ENCODE measurements around the gene PDK2.
A peak's percentile ranks its signal among the peaks of the same experiment; 100 is the strongest.

The PDK2 gene

GRCh38 chr17:50094753-50095619 is at the start of gene PDK2:
Gene PDK2, plus strand, starts transcription at chr17:50095351. Its CDS starts 85 bp downstream, at chr17:50095436.
- peak; percentile 98 for DNase-seq

DNA sequence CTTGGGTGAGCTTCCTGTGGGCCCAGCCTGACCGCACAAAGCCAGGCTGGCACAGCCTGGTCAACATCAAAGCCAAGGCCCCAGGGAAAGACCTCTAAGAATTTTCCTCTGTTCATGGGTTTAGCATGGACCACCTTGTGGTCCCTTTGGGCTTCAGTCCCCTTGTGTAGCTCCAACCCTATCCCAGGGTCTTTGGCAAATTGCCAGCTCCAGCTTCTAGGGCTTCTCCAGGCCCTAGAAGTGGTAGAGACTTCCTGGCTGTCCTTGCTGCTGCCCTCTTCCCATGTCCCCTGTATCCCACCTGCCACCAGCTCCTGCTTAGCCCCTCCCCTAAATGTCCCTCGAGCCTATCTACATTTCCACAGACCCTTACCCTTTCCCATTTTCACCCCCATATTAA is 49.0 kb upstream of the PDK2 start:
- DNase-seq: no peak

GRCh38 chr17:50046667-50047066 is 48.5 kb upstream of the PDK2 start:
- DNase-seq: no peak

- no peak for DNase-seq
Measured at GRCh38 chr17:50047083-50047482, 48.1 kb upstream of the PDK2 start.

GRCh38 chr17:50047488-50048126 is 47.5 kb upstream of the PDK2 start:
- DNase-seq: no peak

DNA sequence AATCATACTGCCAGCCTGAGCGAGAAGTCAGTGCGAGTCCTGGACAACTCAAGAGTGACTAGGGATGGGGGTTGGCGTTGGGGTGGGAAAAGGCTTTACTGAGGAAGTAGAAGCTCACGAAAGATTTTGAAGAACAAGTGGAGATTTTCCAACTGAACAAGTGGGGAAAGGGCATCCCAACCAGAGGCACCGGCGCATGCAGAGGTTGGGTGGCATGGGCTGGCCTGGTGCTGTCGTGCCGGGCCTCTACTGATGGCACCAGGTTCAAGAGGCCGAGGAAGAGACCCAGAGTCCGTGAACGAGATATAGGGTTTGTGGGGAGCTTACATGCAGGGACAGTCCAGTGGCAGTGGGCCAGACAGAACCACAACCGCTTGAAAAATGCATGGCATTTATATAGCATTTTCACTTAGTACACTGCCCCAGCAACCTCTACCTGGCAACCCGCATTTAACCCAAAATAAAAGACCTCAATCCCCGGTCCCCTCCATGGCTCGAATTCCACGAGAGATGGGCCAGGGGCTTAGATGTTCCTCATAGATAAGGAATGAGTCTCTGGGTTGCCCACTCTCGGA is 46.9 kb upstream of the PDK2 start:
- DNase-seq: no peak

DNA sequence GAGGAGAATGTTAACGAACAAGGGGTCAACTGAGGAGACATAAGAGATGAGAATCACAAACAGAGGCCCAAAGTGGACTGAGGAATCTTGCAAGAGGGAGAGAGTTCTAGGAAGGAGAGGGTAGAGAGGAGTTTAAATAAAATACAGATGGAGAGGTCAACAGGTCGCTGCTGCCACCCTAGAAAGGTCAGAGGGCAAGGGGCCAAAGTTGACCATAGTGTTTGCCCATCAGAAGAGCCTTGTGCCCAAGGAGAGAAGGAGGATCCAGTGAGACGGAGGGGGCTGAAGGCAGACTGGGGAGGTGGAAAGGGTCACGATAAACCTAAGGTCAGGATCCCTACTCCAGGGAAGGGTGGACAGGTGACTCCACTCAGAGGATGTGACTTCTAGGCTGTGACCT is 46.2 kb upstream of the PDK2 start:
- DNase-seq: no peak

- no peak for DNase-seq
Measured at GRCh38 chr17:50049636-50050035, 45.5 kb upstream of the PDK2 start.

DNA sequence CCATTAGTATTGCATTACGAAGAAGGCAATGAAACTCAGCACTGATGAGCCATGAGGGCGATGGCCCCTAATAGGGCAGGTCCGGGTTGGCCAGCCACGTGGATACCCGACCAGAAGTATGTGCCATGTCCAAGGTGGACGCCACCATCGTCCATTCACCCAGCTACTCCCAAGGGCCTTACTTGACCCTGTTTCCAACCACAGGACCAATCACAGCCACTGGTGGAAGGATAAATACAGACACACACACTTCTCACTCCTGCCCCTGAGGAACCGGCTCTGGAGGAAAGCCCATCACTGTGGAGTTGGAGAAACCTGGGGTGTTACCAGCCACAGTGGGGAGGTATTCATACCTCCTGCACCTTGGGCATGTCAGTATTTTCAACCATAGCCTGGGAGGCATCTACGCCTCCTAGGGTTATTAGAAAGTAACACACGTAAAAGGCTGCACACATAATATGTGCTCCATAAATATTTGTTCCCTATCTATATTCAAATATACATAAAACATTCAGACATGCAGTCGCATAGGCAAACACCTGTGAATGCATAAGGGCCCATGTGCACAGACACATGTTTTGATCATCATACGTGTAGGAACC is 44.6 kb upstream of the PDK2 start:
- no peak for DNase-seq

- DNase-seq: no peak
Measured at GRCh38 chr17:50051082-50051576, 44.0 kb upstream of the PDK2 start.

DNA sequence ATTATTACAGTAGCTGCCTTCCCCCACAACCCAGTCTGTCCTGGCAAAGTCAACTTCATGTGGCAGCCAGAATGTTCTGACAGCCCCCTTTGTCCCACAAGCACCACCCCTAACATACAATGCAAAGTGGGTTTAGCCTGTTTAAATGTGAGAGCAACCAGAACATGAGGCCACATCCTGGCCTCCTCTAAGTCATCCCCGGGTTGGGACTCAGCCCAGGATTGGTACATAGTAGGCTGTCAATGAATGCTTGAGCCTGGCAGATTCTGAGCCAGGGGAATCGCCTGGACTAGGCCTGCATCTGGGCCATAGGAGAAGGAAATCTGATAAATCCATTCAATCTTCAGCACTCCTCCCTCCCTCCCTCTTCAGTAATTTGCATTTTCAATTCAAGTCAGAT is 43.5 kb upstream of the PDK2 start:
- no peak for DNase-seq

GRCh38 chr17:50052241-50052796 is 42.8 kb upstream of the PDK2 start:
- DNase-seq: peak; percentile 80

- no peak for DNase-seq
Measured at GRCh38 chr17:50052822-50053653, 42.1 kb upstream of the PDK2 start.

DNA sequence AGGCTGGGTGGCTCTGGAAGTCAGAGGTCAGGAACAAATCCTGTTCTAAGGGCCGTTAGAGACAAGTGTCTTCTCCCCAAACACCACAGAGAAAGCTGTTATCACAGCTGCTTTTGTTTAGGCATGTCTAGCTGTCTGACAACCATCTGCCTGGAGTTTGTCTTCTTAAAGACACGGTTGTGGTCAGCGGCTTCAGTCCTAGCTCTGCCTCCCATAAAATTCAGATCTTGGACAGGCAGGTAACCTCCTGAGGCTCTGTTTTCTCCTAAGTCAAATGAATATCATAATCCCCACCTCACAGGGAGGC is 41.5 kb upstream of the PDK2 start:
- DNase-seq: no peak

DNA sequence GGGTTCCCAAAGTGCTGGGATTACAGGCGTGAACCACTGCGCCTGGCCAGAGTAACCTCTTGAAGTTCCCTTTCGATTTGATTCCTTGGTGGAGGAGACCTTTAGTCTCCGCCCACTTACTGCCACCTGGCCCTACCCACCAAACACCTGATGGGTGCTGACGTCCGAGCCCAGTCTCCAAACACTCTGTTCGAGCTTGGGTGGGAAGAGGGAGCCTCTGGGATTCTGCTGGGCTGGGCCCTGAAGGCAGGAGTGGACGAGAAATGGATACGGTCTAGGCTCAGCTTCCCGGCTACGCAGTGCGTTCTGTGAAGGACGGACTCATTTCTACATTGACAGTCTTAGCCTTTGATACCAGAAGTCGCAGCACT is 40.1 kb upstream of the PDK2 start:
- DNase-seq: peak; percentile 85

- DNase-seq: peak; percentile 95
Measured at GRCh38 chr17:50055426-50056216, 39.5 kb upstream of the PDK2 start, which contains the start of gene ITGA3. Gene ITGA3, plus strand, starts transcription at chr17:50056110. Its CDS starts 330 bp downstream, at chr17:50056440.

DNA sequence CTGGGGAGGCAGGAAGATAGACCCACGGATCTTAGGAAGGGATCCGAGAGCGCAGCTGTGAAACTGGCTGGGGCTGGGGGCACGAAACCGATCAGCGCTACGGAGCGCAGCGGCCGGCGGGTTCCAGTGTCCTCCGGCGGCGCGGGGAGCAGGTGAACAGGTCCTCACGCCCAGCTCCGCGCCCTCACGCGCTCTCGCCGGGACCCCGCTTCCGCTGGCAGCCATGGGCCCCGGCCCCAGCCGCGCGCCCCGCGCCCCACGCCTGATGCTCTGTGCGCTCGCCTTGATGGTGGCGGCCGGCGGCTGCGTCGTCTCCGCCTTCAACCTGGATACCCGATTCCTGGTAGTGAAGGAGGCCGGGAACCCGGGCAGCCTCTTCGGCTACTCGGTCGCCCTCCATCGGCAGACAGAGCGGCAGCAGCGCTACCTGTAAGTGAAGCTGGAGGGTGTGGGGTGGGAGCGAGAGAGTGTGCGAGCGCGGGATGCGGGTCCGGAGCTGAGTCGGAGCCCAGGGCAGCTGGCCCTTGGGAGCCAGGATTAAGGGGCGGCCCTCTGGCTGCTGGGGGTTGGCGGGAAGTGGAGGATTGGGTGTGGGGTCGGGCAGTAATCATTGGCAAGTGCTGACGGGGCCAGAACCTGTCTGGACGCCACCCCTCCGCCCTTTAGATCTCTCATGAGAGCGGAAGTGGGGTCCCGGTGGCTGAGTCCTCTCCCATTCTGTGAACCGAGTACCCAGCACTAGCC is 38.8 kb upstream of the PDK2 start:
- peak; percentile 80 for DNase-seq

DNA sequence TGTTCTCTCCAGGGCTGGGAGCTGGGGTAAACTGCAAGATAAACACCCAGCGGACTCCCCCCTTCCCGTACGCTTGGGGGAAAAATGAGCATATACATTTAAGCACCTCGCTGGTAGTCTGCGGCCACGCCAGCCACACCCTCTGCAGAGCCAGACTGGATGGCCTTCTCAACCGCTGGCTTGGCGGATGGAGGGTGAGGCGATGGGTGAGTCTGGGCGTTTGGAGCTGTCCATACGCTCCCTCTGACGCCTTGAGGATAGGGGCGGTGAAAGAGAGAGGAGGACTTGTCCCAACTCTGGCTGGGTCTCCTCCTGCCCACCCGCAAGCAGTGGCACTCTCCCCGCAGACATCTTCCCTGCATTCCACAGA is 38.2 kb upstream of the PDK2 start:
- no peak for DNase-seq

DNA sequence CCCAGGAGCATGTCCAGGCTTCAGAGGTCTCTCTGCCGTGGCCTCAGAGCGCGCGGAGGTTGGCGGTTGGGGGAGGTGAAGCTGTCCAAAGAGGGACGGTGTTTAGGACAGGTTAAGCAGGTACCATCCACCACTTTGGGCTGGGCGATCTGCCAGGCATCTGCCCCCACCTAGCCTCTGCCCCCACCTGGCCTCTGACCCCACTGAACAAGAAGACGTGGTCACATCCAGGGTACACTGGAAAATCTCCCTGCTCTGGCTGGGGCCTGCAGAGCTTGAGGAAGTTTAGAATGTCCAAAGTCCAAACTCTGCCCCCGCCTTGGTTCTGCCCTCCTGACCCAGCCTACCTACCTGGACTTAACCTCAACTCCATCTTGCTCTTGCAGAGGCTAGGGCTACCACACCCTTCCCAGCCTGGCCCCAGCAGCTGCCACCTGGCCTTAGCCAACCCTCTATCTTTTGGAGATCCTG is 37.6 kb upstream of the PDK2 start:
- DNase-seq: no peak

GRCh38 chr17:50058296-50058953 is 36.7 kb upstream of the PDK2 start:
- DNase-seq: no peak
